NCI-H187 (cell line): ENCODE results near the gene KDSR.

Experiments
- DNase-seq, 2 experiments: peaks; one replicate each; lab custom pipeline; 2025; lab: John Stamatoyannopoulos, UW

Gene KDSR

GRCh38 chr18:63283305-63284094 is 83.5 kb downstream of the KDSR start:
- DNase-seq = no peak

DNA sequence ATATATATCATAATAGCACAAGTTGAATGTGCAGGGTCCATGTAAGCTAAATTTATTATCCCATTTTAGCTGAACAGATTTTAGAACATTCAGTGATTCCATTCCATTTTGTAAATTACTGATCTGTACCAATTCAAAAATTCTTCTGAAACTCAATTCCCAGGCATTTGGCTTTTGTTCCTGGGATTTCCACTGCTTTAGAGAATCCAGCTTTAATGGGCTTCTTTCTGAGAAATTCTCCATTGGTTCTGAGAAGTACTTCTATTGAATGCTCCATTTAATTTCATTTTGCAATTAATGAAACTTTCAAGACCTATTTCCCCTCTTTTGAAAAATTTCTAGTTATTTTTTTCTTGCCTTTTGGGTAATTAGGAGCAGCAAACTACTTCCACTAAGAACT is 84.2 kb downstream of the KDSR start:
- DNase-seq = no peak
